Activated CD8-positive, alpha-beta memory T cell treated with anti-CD3 and anti-CD28 coated beads, Interleukin-2, amount 50 U/mL, for 24 hours (primary cell): Measurements from ENCODE around the gene ARHGAP19.
A peak's percentile ranks its signal among the peaks of the same experiment; 100 is the strongest.

Experiments
- DNase-seq: peaks from one replicate; pipeline ENCODE4 v3.0.0-alpha.2; 2020; ENCODE audit errors: extremely low read depth

The ARHGAP19 gene

GRCh38 chr10:97292097-97292861 lies at the start of gene ARHGAP19:
TSS of gene ARHGAP19 (minus strand) at chr10:97292637. CDS start at chr10:97292627, 10 bp downstream.
- DNase-seq: peak; percentile 90

GRCh38 chr10:97341416-97341815 lies 49.0 kb upstream of the ARHGAP19 start:
- DNase-seq: no peak

- no peak for DNase-seq
Measured at GRCh38 chr10:97338041-97338440, 45.6 kb upstream of the ARHGAP19 start.

- no peak for DNase-seq
Measured at GRCh38 chr10:97336942-97337831, 44.8 kb upstream of the ARHGAP19 start.

GRCh38 chr10:97336446-97336845 lies 44.0 kb upstream of the ARHGAP19 start:
- DNase-seq: no peak

GRCh38 chr10:97336006-97336405 lies 43.6 kb upstream of the ARHGAP19 start:
- no peak for DNase-seq

GRCh38 chr10:97335188-97335619 lies 42.8 kb upstream of the ARHGAP19 start:
- no peak for DNase-seq

GRCh38 chr10:97334370-97335175 lies 42.1 kb upstream of the ARHGAP19 start, which contains the start of gene FRAT2:
TSS of gene FRAT2 (minus strand) at chr10:97334729. CDS start at chr10:97334572, 157 bp downstream.
- peak; percentile 63 for DNase-seq

- no peak for DNase-seq
Measured at GRCh38 chr10:97333601-97334369, 41.3 kb upstream of the ARHGAP19 start.

- DNase-seq: no peak
Measured at GRCh38 chr10:97333351-97333600, 40.8 kb upstream of the ARHGAP19 start.

GRCh38 chr10:97332591-97333350 lies 40.3 kb upstream of the ARHGAP19 start:
- no peak for DNase-seq

- no peak for DNase-seq
Measured at GRCh38 chr10:97331153-97331703, 38.8 kb upstream of the ARHGAP19 start.

GRCh38 chr10:97329766-97330165 lies 37.3 kb upstream of the ARHGAP19 start:
- DNase-seq: no peak

GRCh38 chr10:97328646-97329453 lies 36.4 kb upstream of the ARHGAP19 start:
- DNase-seq: no peak

- no peak for DNase-seq
Measured at GRCh38 chr10:97327348-97328294, 35.2 kb upstream of the ARHGAP19 start.

GRCh38 chr10:97325754-97326153 lies 33.3 kb upstream of the ARHGAP19 start:
- DNase-seq: no peak

- DNase-seq: no peak
Measured at GRCh38 chr10:97323501-97323900, 31.1 kb upstream of the ARHGAP19 start.

GRCh38 chr10:97321804-97322190 lies 29.4 kb upstream of the ARHGAP19 start:
- no peak for DNase-seq
